Mucosa of descending colon (tissue), 3 donors: Measurements from ENCODE around the gene EIF5AL1. TPM values are rescaled to one million over a fixed set of nuclear protein-coding genes. Genes with fewer than 3 reads are reported as not detected.

Experiments
- ATAC-seq: fragments of 200-7000 bp; cut with Tn5 transposase; one replicate; pipeline ENCODE4 v1.9.1; 2020; ENCODE audit warnings: mild to moderate bottlenecking, moderate library complexity
- DNase-seq, 3 donors: peaks; one replicate each; pipeline ENCODE4 v3.0.0-alpha.2; 2020
- H3K36me3 ChIP-seq: fragments of 200-600 bp; one replicate; pipeline ENCODE4 v1.8.0; 2021; ENCODE audit warnings: low read depth, mild to moderate bottlenecking
- H3K4me1 ChIP-seq: fragments of 200-600 bp; one replicate; pipeline ENCODE4 v1.8.0; 2021; ENCODE audit warnings: low read depth, mild to moderate bottlenecking
- H3K4me3 ChIP-seq: fragments of 200-600 bp; one replicate; pipeline ENCODE4 v1.8.0; 2021; ENCODE audit warnings: mild to moderate bottlenecking
- H3K9me3 ChIP-seq: fragments of 200-600 bp; one replicate; pipeline ENCODE4 v1.8.0; 2021; ENCODE audit warnings: mild to moderate bottlenecking
- intact Hi-C, 2 donors: fragments of 100-400 bp; cut with DNase I in 1 of 2; cut with micrococcal nuclease in 1 of 2; formaldehyde crosslinking; loops; one replicate each; pipeline versions ENCODE4 v1.11.0 to v1.11.1; 2022; cut with DNase I, micrococcal nuclease
- total RNA-seq, 3 donors: library from RNA; stranded (reverse); fragmentation: NEBNext Ultra II Directional in 2 of 3; extraction: Animal tissue kit (Norgen Biotek cat#: 25700) in 2 of 3; gene quantifications; one replicate each; pipeline versions ENCODE4 v1.2.1 to v1.2.4, GENCODE V29; 2021 to 2023
- TF ChIP-seq, protein P1 (sequence below): fragments of 200-600 bp; IDR thresholded peaks from one replicate; pipeline ENCODE4 v1.8.0; 2022; ENCODE audit warnings: antibody characterized with exemption, mild to moderate bottlenecking
- donor health status: DM: no; HTN: no; CAD: no; lungs with moderate emphysema.
- donor health status: DM: no; HTN: no; CAD: no.
- donor health status: DM: no; HTN: yes; CAD: no.

The EIF5AL1 gene
- total RNA-seq, 3 donors from 2014 or later, result 0.09 to 0.87 (median 0.16) TPM

- H3K4me3 ChIP-seq, result no peak overlapping the region
- TF ChIP-seq, protein P1, sequence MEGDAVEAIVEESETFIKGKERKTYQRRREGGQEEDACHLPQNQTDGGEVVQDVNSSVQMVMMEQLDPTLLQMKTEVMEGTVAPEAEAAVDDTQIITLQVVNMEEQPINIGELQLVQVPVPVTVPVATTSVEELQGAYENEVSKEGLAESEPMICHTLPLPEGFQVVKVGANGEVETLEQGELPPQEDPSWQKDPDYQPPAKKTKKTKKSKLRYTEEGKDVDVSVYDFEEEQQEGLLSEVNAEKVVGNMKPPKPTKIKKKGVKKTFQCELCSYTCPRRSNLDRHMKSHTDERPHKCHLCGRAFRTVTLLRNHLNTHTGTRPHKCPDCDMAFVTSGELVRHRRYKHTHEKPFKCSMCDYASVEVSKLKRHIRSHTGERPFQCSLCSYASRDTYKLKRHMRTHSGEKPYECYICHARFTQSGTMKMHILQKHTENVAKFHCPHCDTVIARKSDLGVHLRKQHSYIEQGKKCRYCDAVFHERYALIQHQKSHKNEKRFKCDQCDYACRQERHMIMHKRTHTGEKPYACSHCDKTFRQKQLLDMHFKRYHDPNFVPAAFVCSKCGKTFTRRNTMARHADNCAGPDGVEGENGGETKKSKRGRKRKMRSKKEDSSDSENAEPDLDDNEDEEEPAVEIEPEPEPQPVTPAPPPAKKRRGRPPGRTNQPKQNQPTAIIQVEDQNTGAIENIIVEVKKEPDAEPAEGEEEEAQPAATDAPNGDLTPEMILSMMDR, result no peak
- intact Hi-C loops, result no loop called here
- H3K4me1 ChIP-seq, result no peaks in the 10 kb centered on the region
- no peaks in the 10 kb centered on the region for H3K9me3 ChIP-seq
- DNase-seq, result no peak
- ATAC-seq, result no peak
- H3K36me3 ChIP-seq, result no peaks in the 10 kb centered on the region
Observed at GRCh38 chr10:79475119-79475653, 37.1 kb upstream of the EIF5AL1 start.

GRCh38 chr10:79475877-79476276 is 36.5 kb upstream of the EIF5AL1 start:
- Histone ChIP-seq H3K36me3 (no peaks in the 10 kb centered on the region), H3K4me3 (no peak overlapping the region), H3K4me1 (no peaks in the 10 kb centered on the region), H3K9me3 (no peaks in the 10 kb centered on the region)
- TF ChIP-seq, protein P1, result no peak
- intact Hi-C loops, result no loop called here
- ATAC-seq (no peak), DNase-seq (no peak)

DNA sequence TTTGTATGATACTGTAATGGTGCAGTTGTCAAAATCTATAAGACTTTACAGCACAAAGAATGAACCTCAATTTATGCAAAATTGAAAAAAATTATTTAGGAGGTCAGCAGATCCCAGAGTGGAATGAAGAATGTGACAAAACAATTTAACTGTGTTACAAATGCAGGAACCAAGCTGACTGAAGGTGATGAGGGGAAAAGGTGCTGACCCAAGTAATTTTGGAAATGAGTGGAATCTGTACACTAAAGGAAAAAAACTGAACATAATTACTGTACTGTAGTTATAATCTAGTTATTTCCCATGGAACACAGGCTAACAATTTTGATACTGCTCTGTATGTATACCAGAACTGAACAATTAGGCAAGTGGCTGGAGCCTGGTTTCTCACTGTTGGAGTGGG is 35.7 kb upstream of the EIF5AL1 start:
- intact Hi-C loops, result no loop called here
- H3K4me3 ChIP-seq, result no peak overlapping the region
- TF ChIP-seq, protein P1, result no peak
- DNase-seq, result no peak
- H3K4me1 ChIP-seq, result no peaks in the 10 kb centered on the region
- ATAC-seq, result no peak
- H3K9me3 ChIP-seq, result no peaks in the 10 kb centered on the region
- H3K36me3 ChIP-seq, result no peaks in the 10 kb centered on the region

DNA sequence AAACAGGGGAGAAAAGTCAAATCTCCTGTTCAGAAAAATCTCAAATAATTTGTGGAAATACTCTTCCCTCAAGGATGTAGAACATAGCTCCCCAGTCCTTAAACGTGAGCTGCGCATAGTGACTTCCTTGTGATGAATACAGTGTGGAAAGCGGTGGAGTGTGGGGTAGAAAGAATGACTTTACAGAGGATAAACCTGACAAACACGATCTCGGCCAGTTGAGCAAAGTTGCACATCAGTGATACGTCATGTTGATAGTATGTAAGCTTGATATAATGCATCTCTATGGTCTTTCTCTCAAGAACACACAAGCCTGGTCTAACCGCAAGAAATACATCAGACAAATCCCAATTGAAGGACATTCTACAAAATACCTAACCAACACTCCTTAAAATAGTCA is 34.9 kb upstream of the EIF5AL1 start:
- H3K36me3 ChIP-seq, result no peaks in the 10 kb centered on the region
- no peaks in the 10 kb centered on the region for H3K4me1 ChIP-seq
- no peaks in the 10 kb centered on the region for H3K9me3 ChIP-seq
- H3K4me3 ChIP-seq, result no peak overlapping the region
- ATAC-seq, result no peak
- intact Hi-C loops, result no loop called here
- TF ChIP-seq, protein P1, result no peak
- no peak for DNase-seq

DNA sequence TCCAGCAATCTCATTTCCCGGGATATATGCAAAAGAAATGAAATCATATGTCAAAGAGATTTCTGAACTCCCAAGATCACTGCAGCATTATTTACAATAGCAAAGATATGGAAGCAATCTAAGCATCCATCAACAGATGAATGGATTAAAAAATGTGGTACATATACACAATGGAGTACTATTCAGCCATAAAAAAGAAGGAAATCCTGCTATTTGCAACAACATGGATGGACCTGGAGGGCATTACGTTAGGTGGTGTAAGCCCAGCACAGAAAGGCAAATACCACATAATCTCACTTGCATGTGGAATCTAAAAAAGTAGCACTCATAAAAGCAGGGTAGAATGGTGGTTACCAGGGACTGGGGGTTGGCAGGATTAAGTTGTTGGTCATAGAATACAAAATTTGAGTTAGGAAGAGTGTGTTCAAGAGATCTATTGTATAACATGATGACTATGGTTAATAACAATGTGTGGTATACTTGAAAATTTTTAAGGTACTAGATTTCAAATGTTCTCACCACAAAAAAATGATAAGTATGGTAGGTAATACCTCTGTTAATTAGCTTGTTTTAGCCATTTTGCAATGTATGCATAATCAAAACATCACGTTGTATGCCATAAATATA is 32.9 kb upstream of the EIF5AL1 start:
- Histone ChIP-seq H3K9me3 (no peaks in the 10 kb centered on the region), H3K4me3 (no peak overlapping the region), H3K4me1 (no peaks in the 10 kb centered on the region), H3K36me3 (no peaks in the 10 kb centered on the region)
- intact Hi-C loops, result no loop called here
- DNase-seq (no peak), ATAC-seq (no peak)
- TF ChIP-seq, protein P1, result no peak
